HL-60 (cell line): ENCODE data around the gene EIPR1.

Source experiments
- DNase-seq, 2 experiments: peaks; one replicate each; pipeline ENCODE4 v3.0.0-alpha.2; 2010 to 2020; ENCODE audit warnings: low read depth in 1 of 2, low spot score in 1 of 2
- H3K27ac ChIP-seq: fragments of 250-450 bp; sonication (Bioruptor Pico); replicated peaks from 2 replicates; pipeline ENCODE4 v1.5.1; 2020; ENCODE audit warnings: mild to moderate bottlenecking, moderate library complexity
- H3K27me3 ChIP-seq: fragments of 250-450 bp; sonication (Bioruptor Pico); 2 replicates; pipeline ENCODE4 v1.5.1; 2021; ENCODE audit warnings: mild to moderate bottlenecking, moderate library complexity; ENCODE audit not compliant: insufficient read depth, poor library complexity, severe bottlenecking
- H3K4me3 ChIP-seq: replicated peaks from 2 replicates; pipeline ENCODE4 v1.5.1; 2011; ENCODE audit warnings: mild to moderate bottlenecking, control low read depth, low read length; ENCODE audit not compliant: insufficient read depth
- GABPA ChIP-seq: IDR thresholded peaks from 2 replicates; pipeline ENCODE4 v1.6.1; 2012; ENCODE audit warnings: low read depth
- POLR2AphosphoS5 ChIP-seq: IDR thresholded peaks from 2 replicates; pipeline ENCODE4 v1.6.1; 2012; ENCODE audit warnings: low read depth
- SPI1 ChIP-seq: IDR thresholded peaks from 2 replicates; pipeline ENCODE4 v1.6.1; 2012; ENCODE audit warnings: low read depth, mild to moderate bottlenecking, borderline replicate concordance
- TF ChIP-seq, protein P1 (sequence below): IDR thresholded peaks from one replicate; pipeline ENCODE4 v1.5.1; 2011; ENCODE audit warnings: low read length, control low read depth, inconsistent platforms; ENCODE audit not compliant: insufficient read depth
- TF ChIP-seq, protein P2 (sequence below): IDR thresholded peaks from 2 replicates; pipeline ENCODE4 v1.6.1; 2012; ENCODE audit warnings: low read depth; ENCODE audit not compliant: insufficient replicate concordance

Gene EIPR1

DNA sequence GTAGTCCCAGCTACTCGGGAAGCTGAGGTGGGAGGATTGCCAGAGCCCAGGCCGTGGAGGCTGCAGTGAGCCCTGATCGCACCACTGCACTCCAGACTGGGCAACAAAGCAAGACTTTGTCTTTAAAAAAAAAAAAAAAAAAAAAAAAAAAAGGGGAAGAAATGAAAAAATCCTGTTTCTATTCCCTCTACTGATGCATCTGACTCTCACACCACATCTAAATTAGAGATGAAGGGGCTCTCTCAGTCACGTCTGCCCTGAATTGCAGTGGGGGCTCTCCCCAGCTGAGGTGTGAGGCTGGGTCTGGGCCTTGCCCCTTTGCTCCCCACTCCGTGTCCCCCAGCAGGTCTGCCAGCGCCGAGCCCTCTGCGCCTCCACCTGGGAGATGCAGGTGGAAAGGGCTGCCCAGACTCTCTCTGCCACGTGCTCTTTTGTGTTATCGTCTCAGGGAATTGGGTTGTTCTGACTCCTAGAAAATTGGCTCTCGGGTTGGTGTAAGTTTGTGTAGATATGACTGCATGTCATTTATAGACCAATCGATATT, 32.1 kb upstream of the EIPR1 start:
- no peak for DNase-seq
- Histone ChIP-seq H3K4me3 (no peak overlapping the region), H3K27ac (no peak overlapping the region), H3K27me3 (no peaks in the 10 kb centered on the region)
- TF ChIP-seq SPI1, result no peak
- TF ChIP-seq GABPA, result no peak
- TF ChIP-seq, protein P1, sequence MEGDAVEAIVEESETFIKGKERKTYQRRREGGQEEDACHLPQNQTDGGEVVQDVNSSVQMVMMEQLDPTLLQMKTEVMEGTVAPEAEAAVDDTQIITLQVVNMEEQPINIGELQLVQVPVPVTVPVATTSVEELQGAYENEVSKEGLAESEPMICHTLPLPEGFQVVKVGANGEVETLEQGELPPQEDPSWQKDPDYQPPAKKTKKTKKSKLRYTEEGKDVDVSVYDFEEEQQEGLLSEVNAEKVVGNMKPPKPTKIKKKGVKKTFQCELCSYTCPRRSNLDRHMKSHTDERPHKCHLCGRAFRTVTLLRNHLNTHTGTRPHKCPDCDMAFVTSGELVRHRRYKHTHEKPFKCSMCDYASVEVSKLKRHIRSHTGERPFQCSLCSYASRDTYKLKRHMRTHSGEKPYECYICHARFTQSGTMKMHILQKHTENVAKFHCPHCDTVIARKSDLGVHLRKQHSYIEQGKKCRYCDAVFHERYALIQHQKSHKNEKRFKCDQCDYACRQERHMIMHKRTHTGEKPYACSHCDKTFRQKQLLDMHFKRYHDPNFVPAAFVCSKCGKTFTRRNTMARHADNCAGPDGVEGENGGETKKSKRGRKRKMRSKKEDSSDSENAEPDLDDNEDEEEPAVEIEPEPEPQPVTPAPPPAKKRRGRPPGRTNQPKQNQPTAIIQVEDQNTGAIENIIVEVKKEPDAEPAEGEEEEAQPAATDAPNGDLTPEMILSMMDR, result no peak
- no peak for TF ChIP-seq POLR2AphosphoS5
- TF ChIP-seq, protein P2, sequence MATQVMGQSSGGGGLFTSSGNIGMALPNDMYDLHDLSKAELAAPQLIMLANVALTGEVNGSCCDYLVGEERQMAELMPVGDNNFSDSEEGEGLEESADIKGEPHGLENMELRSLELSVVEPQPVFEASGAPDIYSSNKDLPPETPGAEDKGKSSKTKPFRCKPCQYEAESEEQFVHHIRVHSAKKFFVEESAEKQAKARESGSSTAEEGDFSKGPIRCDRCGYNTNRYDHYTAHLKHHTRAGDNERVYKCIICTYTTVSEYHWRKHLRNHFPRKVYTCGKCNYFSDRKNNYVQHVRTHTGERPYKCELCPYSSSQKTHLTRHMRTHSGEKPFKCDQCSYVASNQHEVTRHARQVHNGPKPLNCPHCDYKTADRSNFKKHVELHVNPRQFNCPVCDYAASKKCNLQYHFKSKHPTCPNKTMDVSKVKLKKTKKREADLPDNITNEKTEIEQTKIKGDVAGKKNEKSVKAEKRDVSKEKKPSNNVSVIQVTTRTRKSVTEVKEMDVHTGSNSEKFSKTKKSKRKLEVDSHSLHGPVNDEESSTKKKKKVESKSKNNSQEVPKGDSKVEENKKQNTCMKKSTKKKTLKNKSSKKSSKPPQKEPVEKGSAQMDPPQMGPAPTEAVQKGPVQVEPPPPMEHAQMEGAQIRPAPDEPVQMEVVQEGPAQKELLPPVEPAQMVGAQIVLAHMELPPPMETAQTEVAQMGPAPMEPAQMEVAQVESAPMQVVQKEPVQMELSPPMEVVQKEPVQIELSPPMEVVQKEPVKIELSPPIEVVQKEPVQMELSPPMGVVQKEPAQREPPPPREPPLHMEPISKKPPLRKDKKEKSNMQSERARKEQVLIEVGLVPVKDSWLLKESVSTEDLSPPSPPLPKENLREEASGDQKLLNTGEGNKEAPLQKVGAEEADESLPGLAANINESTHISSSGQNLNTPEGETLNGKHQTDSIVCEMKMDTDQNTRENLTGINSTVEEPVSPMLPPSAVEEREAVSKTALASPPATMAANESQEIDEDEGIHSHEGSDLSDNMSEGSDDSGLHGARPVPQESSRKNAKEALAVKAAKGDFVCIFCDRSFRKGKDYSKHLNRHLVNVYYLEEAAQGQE, result no peak

DNA sequence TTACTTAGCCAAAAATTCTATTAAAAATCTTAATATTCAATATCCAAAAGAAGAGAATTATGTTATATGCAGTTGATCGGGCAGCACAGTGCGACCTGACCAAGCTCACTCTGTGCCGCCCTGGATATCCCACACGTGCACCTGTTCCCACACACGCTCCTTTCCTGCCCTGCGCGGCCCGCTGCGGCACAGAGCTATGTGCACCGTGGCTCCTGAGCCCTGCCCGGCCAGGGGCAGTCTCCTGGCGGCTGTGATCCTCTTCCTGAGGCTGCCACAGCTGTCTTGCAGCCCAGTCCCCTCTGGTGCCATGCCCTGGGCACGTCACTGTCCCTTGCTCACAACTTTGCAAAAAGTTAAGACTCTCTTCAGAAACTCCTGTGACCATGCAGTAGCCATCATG, 31.2 kb upstream of the EIPR1 start:
- no peak overlapping the region for H3K27ac ChIP-seq
- H3K27me3 ChIP-seq, result no peaks in the 10 kb centered on the region
- TF ChIP-seq, protein P2, result no peak
- TF ChIP-seq, protein P1, result no peak
- TF ChIP-seq POLR2AphosphoS5 (no peak), SPI1 (no peak), GABPA (no peak)
- H3K4me3 ChIP-seq, result no peak overlapping the region
- no peak for DNase-seq

DNA sequence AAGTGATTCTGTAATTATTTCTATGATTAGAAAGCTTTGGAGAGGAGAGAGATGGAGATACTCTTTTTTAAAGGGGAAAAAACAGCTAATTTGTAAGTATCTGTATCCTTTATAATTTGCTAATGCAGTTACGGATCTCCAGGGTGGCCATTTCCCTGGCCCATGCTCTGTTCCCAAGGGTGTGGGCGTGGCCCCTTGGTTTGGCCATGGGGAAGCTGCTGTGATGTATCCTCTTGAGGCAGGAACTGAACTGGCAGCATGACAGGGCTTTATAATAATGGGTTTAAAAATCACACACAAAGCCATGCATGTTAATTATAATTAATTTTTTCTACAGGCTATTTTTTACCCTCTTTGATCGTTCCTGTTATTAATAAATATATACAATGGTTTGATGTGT, 28.9 kb upstream of the EIPR1 start:
- H3K27me3 ChIP-seq, result no peaks in the 10 kb centered on the region
- H3K4me3 ChIP-seq, result no peak overlapping the region
- no peak for DNase-seq
- TF ChIP-seq, protein P2, result no peak
- TF ChIP-seq, protein P1, result no peak
- no peak for TF ChIP-seq GABPA
- H3K27ac ChIP-seq, result no peak overlapping the region
